Raji (cell line): ENCODE measurements around the gene CD59.

Source experiments
- POLR2A ChIP-seq: IDR thresholded peaks from 2 replicates; pipeline ENCODE4 v1.6.1; 2011; ENCODE audit warnings: low read depth, low read length, control low read depth; ENCODE audit not compliant: insufficient read depth

The CD59 gene

GRCh38 chr11:33668951-33669596 is 67.1 kb downstream of the CD59 start:
- TF ChIP-seq POLR2A, result no peak

- TF ChIP-seq POLR2A, result no peak
Observed at GRCh38 chr11:33668468-33668825, 67.8 kb downstream of the CD59 start.

DNA sequence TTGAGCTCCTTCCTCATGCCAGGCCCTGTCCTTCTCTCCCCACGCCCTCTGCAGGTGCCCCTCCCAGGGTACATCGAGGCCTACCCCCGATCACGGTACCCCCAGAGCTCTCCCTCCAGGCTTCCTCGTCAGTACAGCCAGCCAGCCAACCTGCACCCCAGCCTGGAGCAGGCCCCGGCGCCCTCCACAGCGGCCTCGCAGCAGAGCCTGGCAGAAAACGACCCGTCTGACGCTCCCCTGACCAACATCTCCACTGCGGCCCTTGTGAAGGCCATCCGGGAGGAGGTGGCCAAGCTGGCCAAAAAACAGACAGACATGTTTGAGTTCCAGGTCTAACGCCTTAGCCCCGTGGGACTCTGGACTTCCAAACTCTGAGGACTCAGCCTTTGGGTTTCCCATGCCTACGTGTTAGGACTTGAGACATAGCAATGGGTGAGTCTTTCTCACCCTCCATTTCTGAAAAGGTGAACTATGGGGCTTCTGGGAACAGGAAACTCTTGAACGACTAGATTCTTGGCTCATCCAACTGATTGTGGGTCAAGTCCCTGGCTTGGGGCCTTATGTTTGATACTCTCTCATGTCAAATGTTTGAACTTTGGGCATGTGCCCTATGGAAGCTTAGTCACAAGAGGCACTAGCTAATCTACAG is 68.3 kb downstream of the CD59 start:
- no peak for TF ChIP-seq POLR2A

GRCh38 chr11:33665350-33666106 is 70.7 kb downstream of the CD59 start:
- TF ChIP-seq POLR2A, result no peak

DNA sequence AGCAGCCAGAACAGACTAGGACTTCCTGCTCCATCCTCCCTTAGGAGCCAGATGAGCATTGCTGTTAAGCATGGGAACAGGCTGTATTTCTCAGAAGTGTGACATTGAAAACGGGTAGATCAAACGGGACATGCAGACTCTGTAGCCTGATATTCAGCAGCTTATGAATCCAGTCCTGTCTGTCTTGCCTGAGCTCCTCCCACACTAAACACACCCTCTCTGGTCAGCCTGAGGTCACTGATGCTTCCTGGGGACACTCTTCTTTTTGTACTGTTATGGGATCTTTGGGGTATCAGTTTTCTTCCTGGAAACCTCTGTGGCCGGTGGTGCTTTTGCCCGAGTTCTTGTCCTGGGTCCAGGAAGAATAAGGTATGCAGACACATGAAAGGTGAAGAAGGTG is 71.4 kb downstream of the CD59 start:
- TF ChIP-seq POLR2A, result no peak

DNA sequence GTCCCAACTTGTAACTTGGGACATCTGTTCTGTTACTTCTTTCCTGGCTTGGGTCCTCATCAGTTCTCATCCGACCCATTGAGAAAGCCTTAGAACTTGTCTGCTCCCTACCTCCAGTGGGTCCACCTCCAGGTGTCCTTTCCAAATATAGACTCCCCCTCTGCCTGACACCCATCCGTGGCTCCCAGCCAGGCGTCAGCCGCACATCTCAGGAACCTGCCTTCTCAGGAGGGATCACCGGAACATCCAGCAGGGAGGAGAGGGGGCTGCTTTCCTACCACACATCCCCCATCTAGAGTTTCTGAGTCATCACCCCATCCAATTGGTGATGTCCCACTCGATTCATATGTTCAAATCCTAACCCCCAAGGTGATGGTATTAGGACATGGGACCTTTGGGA is 72.1 kb downstream of the CD59 start:
- TF ChIP-seq POLR2A, result no peak

GRCh38 chr11:33663121-33663520 is 73.1 kb downstream of the CD59 start:
- TF ChIP-seq POLR2A, result no peak

DNA sequence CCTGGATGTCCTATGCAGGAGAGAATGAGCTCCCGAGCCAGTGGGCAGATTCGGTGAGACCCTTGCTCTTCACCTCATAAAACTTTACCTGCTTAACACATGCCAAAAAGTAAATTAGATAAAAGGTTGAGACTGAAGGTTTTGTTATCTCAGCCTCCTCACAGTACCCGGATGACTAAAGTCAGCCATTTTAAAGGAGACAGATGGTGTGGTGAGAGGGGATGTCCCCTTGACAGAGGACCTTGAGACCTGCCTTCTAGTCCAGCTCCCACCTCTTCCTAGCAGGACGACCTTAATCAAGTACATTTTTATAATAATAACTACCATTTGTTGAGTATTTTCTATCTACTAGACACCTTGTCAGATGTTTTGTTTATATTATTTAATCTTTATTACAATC is 75.3 kb downstream of the CD59 start:
- TF ChIP-seq POLR2A, result no peak

DNA sequence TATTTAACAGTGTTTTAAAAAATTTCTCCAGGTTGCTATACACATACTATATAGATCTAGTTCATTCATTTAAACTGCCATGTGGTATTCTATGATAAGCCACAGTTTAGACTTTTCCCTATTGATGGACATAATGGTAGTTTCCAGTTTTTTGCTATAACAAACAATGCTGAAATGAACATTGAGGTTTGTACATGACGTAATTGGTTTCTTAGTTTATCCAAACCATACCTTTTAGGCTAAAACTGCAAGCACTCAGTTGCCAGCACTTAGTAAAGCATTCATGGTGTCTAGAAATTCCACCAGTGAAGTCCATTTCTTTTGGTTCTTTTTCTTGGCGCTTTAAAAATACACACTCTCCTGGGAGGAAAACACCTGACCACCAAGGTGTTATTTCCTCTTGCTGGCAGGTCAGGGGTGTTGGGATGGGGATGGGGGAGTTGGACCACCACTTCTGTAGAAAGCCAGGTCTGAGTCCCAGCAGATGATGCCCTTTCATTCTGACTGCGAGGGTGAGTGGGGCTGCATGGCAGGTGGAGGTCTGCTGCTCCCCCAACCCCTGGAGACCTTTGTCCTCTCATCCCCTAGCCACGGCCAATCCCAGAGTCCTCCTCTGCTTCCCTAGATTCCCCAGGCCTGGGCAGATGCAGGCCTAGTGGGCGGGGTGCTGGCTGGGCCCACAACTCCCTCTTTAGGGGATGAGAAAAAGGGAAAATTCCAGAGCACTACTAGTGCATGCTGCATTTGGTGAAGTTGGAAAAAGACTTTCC is 76.7 kb downstream of the CD59 start:
- TF ChIP-seq POLR2A, result no peak

DNA sequence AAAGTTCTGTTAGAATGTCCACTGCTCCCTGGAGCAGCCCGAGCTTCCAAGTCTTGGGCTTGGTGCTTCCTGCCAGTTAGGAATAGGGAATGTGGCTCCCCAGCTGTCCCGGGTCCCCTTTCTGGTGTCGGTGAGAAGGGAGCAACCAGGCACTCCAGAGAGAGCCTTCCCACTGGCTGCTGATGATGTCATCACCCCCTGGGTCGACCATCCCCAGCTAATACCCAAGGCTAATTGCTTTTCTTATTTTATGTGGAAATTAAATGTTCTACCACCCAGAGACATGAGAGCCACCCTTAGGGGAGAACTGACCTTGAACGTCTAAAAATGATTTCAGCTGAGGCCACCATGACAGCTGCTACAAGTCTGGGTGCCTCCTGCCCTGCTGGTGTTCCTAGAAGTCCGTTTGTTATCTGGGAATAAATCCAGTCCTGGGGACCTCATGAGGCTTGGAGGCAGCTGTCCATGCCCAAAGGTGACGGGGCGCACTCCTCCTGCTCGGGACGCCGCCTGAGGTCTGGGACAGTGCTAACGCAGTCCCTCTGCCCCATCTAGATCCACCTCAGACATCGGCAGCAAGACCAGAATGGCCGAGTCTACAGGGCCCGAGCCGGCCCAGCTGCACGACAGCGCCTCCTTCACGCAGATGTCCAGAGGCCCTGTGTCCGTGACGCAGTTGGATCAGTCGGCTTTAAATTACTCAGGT is 77.9 kb downstream of the CD59 start:
- no peak for TF ChIP-seq POLR2A

DNA sequence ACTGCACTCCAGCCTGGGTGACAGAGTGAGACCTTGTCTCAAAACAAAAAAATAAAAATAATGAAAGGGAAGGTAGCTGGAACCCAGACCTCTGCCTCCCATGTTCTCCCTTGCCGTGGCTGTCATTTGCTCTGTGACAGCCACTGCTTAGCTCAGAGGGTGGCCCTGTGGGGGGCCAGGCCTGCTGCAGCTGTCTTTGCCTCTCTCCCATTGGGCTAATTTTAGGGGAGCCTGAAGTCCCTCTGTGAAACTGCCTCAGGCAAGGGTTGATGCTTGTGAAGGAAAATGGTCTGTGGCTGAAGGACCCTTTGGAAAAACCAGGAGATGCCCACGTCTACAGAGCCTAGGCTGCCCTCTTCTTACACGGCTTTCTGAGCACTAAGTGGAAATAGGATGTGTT is 78.5 kb downstream of the CD59 start:
- no peak for TF ChIP-seq POLR2A

DNA sequence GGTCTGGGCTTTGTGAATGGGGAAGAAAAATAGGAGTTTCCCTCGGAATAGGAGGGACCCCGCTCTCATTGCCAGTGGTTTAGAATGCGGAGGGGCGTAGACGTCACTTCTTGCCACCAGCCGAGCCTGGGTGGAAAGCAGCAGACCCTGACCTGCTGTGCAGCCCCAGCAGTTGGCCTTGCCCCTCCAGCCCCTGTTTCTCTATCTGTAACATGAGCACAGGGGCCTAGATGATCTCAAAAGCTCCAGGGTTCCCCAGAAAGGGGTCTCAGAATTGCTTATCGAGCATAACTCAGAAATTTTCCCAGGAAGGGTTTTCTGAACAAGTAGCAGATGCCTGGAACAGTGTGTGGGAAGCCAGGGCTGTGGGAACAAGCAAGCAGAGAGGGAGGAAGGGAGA is 79.5 kb downstream of the CD59 start:
- no peak for TF ChIP-seq POLR2A

- no peak for TF ChIP-seq POLR2A
Observed at GRCh38 chr11:33655842-33656600, 80.2 kb downstream of the CD59 start.

DNA sequence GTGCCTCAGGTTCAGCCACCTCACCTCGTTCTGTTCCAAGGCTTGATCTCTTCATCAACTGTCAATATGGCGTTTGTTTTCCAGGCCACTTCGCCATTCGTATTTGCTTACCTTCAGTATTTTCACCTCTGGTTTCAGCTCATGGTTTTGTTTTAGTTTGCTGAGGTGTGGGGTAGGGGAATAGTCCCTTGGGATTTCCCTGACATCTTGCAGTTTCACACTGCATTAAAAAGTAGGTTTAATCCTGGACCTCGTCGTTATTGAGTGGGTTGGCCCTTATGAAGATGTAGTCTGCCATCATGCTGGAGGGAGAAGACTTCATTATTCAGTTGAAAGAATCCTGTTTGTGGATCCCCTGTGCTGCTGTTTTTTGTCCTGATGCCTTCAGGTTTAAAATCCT is 81.6 kb downstream of the CD59 start:
- no peak for TF ChIP-seq POLR2A
